K562 (cell line): ENCODE results near the gene GATA1. TPM values are rescaled to one million over a fixed set of nuclear protein-coding genes. Genes with fewer than 3 reads are reported as not detected.

ENCODE experiments used
- ATF7 ChIP-seq: fragments of 450-650 bp; IDR thresholded peaks from 2 replicates; pipeline ENCODE4 v1.7.1; 2014; ENCODE audit warnings: mild to moderate bottlenecking, moderate library complexity
- FOS ChIP-seq: IDR thresholded peaks from 3 replicates; pipeline ENCODE4 v1.6.1; 2011; ENCODE audit not compliant: insufficient read length; ENCODE audit errors: extremely low read depth
- FOXJ3 ChIP-seq: sonication (generic); formaldehyde crosslinking; IDR thresholded peaks from 2 replicates; pipeline ENCODE4 v1.4.0; 2020; ENCODE audit warnings: mild to moderate bottlenecking, missing genetic modification reagents
- ILK ChIP-seq: fragments of 450-650 bp; IDR thresholded peaks from 2 replicates; pipeline ENCODE4 v1.6.1; 2016; ENCODE audit warnings: missing genetic modification characterization, low read depth, mild to moderate bottlenecking, missing compliant biosample characterization, moderate library complexity, borderline replicate concordance
- MYC ChIP-seq, 2 experiments: fragments of 250-450 bp in 1 of 2; sonication (Bioruptor Pico) in 1 of 2; IDR thresholded peaks; 2 replicates each; pipeline versions ENCODE4 v1.5.1 to v1.6.1; 2012 to 2021; ENCODE audit warnings: low read depth in 2 of 2, borderline replicate concordance in 1 of 2, improper control_type of control experiment in 1 of 2, low read length in 1 of 2, mild to moderate bottlenecking in 1 of 2, moderate library complexity in 1 of 2
- PHF20 ChIP-seq: fragments of 450-650 bp; IDR thresholded peaks from 2 replicates; pipeline ENCODE4 v1.6.1; 2018; ENCODE audit not compliant: partially characterized antibody
- RBM14 ChIP-seq: fragments of 200-400 bp; formaldehyde crosslinking; IDR thresholded peaks from 2 replicates; pipeline ENCODE4 v1.6.1; 2018; ENCODE audit warnings: low read depth, mild to moderate bottlenecking, low read length, moderate library complexity, borderline replicate concordance; ENCODE audit not compliant: insufficient read depth
- ZNF24 ChIP-seq: fragments of 450-650 bp; IDR thresholded peaks from 2 replicates; pipeline ENCODE4 v1.6.1; 2016
- ZZZ3 ChIP-seq: fragments of 450-650 bp; IDR thresholded peaks from 2 replicates; pipeline ENCODE4 v1.6.1; 2016; ENCODE audit warnings: antibody characterized with exemption, mild to moderate bottlenecking, moderate library complexity
- polyA plus RNA-seq, 8 experiments: library from polyadenylated mRNA; depleted of rRNA in 4 of 8; stranded (reverse) in 5 of 8; unstranded in 3 of 8; fragments of >200 nt; fragmentation: Nextera tagmentation in 2 of 8; fragmentation: Illumina TruSeq in 1 of 8; extraction: Ambion mirVana in 2 of 8; extraction: Trizol in 1 of 8; gene quantifications; 2 replicates each; pipeline versions ENCODE4 v1.2.1 to v1.2.3, GENCODE V29; 2011 to 2014; ENCODE audit warnings: inconsistent platforms in 1 of 8, missing spikeins in 1 of 8
- total RNA-seq, 7 experiments: library from RNA; depleted of rRNA in 6 of 7; stranded (reverse); fragments of >200 nt in 6 of 7; fragmentation: Illumina TruSeq in 2 of 7; extraction: Trizol in 2 of 7; gene quantifications; 2 replicates each; pipeline versions ENCODE4 v1.2.1 to v1.2.3, GENCODE V29; 2011 to 2021; ENCODE audit warnings: low replicate concordance in 1 of 7
- TF ChIP-seq, protein P1 (sequence below): sonication (generic); formaldehyde crosslinking; IDR thresholded peaks from 2 replicates; pipeline ENCODE4 v1.8.1; 2023; ENCODE audit warnings: missing genetic modification reagents, mild to moderate bottlenecking, borderline replicate concordance
- TF ChIP-seq, protein P2 (sequence below): fragments of 450-650 bp; IDR thresholded peaks from 2 replicates; pipeline ENCODE4 v1.6.1; 2016
- TF ChIP-seq, protein P3 (sequence below): sonication (generic); formaldehyde crosslinking; IDR thresholded peaks from 2 replicates; pipeline ENCODE4 v1.8.0; 2022; ENCODE audit warnings: mild to moderate bottlenecking, missing genetic modification reagents
- TF ChIP-seq, protein P4 (sequence below), 2 experiments: IDR thresholded peaks; 2 replicates each; pipeline ENCODE4 v1.6.1; 2011; ENCODE audit warnings: borderline replicate concordance in 1 of 2, control low read depth in 1 of 2, low read depth in 1 of 2, low read length in 1 of 2, mild to moderate bottlenecking in 1 of 2, mixed read lengths in 1 of 2, moderate library complexity in 1 of 2; ENCODE audit not compliant: insufficient read depth in 1 of 2, insufficient read length in 1 of 2, poor library complexity in 1 of 2, severe bottlenecking in 1 of 2; ENCODE audit errors: extremely low read depth in 1 of 2

Gene GATA1
- total and polyA plus RNA-seq, 9 of the 15 experiments (the other 6 are each of a cell fraction or from before 2014, with no cell fraction given), result 11.9 to 291 (median 116) TPM

DNA sequence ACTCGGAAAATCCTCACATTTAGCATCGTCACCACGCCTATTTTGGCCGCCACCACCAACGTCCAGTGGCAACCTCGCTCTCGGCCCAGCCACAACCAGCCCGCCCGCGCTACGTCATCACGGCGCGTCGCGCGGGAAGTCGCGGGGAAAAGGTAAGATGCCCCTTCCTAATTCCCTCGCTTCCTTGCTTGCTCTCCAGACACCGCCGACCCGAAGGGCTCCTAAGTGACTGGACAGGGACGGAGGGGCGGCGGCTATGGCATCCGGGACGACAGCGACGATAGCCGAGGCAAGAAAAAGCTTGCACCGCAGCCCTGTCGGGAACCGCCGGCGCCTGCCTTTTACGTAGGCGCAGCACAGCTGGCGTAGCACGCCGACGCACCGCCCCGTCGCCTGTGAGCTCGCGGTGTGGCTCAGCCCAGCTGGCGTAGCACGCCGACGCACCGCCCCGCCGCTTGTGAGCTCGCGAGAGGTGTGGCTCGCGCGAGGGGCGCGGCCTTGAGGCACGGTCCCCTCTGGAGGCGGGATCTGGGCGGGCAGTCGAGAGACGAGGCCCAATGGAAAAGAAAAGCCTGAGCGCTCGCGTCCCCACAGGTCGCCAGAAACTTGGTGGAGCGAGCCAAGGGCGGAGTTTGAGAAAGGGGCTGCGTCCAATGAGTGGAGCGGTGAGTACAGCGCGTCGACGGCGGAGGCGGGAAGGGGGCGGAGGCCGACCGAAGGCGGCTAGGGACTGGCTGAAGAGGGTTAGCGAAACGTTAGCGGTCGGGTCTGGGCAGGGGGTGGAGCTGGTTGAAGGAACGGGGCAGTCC lies 15.1 kb downstream of the GATA1 start, which contains the start of gene HDAC6 (continued):
- TF ChIP-seq, protein P1, sequence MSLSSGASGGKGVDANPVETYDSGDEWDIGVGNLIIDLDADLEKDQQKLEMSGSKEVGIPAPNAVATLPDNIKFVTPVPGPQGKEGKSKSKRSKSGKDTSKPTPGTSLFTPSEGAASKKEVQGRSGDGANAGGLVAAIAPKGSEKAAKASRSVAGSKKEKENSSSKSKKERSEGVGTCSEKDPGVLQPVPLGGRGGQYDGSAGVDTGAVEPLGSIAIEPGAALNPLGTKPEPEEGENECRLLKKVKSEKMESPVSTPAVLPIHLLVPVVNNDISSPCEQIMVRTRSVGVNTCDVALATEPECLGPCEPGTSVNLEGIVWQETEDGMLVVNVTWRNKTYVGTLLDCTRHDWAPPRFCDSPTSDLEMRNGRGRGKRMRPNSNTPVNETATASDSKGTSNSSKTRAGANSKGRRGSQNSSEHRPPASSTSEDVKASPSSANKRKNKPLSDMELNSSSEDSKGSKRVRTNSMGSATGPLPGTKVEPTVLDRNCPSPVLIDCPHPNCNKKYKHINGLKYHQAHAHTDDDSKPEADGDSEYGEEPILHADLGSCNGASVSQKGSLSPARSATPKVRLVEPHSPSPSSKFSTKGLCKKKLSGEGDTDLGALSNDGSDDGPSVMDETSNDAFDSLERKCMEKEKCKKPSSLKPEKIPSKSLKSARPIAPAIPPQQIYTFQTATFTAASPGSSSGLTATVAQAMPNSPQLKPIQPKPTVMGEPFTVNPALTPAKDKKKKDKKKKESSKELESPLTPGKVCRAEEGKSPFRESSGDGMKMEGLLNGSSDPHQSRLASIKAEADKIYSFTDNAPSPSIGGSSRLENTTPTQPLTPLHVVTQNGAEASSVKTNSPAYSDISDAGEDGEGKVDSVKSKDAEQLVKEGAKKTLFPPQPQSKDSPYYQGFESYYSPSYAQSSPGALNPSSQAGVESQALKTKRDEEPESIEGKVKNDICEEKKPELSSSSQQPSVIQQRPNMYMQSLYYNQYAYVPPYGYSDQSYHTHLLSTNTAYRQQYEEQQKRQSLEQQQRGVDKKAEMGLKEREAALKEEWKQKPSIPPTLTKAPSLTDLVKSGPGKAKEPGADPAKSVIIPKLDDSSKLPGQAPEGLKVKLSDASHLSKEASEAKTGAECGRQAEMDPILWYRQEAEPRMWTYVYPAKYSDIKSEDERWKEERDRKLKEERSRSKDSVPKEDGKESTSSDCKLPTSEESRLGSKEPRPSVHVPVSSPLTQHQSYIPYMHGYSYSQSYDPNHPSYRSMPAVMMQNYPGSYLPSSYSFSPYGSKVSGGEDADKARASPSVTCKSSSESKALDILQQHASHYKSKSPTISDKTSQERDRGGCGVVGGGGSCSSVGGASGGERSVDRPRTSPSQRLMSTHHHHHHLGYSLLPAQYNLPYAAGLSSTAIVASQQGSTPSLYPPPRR (CRISPR knock-in tag), result 0 out of 2 replicates have a peak, but pooled peaks have one; percentile 7
- TF ChIP-seq, protein P2, sequence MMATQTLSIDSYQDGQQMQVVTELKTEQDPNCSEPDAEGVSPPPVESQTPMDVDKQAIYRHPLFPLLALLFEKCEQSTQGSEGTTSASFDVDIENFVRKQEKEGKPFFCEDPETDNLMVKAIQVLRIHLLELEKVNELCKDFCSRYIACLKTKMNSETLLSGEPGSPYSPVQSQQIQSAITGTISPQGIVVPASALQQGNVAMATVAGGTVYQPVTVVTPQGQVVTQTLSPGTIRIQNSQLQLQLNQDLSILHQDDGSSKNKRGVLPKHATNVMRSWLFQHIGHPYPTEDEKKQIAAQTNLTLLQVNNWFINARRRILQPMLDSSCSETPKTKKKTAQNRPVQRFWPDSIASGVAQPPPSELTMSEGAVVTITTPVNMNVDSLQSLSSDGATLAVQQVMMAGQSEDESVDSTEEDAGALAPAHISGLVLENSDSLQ, result peak; percentile 68
- TF ChIP-seq, protein P3, sequence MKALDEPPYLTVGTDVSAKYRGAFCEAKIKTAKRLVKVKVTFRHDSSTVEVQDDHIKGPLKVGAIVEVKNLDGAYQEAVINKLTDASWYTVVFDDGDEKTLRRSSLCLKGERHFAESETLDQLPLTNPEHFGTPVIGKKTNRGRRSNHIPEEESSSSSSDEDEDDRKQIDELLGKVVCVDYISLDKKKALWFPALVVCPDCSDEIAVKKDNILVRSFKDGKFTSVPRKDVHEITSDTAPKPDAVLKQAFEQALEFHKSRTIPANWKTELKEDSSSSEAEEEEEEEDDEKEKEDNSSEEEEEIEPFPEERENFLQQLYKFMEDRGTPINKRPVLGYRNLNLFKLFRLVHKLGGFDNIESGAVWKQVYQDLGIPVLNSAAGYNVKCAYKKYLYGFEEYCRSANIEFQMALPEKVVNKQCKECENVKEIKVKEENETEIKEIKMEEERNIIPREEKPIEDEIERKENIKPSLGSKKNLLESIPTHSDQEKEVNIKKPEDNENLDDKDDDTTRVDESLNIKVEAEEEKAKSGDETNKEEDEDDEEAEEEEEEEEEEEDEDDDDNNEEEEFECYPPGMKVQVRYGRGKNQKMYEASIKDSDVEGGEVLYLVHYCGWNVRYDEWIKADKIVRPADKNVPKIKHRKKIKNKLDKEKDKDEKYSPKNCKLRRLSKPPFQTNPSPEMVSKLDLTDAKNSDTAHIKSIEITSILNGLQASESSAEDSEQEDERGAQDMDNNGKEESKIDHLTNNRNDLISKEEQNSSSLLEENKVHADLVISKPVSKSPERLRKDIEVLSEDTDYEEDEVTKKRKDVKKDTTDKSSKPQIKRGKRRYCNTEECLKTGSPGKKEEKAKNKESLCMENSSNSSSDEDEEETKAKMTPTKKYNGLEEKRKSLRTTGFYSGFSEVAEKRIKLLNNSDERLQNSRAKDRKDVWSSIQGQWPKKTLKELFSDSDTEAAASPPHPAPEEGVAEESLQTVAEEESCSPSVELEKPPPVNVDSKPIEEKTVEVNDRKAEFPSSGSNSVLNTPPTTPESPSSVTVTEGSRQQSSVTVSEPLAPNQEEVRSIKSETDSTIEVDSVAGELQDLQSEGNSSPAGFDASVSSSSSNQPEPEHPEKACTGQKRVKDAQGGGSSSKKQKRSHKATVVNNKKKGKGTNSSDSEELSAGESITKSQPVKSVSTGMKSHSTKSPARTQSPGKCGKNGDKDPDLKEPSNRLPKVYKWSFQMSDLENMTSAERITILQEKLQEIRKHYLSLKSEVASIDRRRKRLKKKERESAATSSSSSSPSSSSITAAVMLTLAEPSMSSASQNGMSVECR (CRISPR knock-in tag), result peak; percentile 97
- TF ChIP-seq, protein P4, sequence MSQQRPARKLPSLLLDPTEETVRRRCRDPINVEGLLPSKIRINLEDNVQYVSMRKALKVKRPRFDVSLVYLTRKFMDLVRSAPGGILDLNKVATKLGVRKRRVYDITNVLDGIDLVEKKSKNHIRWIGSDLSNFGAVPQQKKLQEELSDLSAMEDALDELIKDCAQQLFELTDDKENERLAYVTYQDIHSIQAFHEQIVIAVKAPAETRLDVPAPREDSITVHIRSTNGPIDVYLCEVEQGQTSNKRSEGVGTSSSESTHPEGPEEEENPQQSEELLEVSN (IDR thresholded peaks at IDR 0.05; ENCODE audit: borderline replicate concordance in 1 of 2, extremely low read depth in 1 of 2, insufficient read depth in 1 of 2, insufficient read length in 1 of 2, low read depth in 1 of 2, low read length in 1 of 2, poor library complexity in 1 of 2, severe bottlenecking in 1 of 2), result peak; percentile 20 to 25
- TF ChIP-seq FOS (peak; percentile 75), ILK (tag) (no peak), FOXJ3 (no peak), RBM14 (no peak), ATF7 (peak; percentile 80), ZNF24 (no peak), PHF20 (peak; percentile 99), MYC (IDR thresholded peaks at IDR 0.05; ENCODE audit: low read depth, low read length) (peak; percentile 57; the same call in 1 of the 2 replicates), MYC (CRISPR knock-in tag; IDR thresholded peaks at IDR 0.05; ENCODE audit: borderline replicate concordance, low read depth) (0 out of 2 replicates have a peak, but pooled peaks have one; percentile 28), ZZZ3 (no peak)
